ENCODE measurements around the gene TLR9.

DNA sequence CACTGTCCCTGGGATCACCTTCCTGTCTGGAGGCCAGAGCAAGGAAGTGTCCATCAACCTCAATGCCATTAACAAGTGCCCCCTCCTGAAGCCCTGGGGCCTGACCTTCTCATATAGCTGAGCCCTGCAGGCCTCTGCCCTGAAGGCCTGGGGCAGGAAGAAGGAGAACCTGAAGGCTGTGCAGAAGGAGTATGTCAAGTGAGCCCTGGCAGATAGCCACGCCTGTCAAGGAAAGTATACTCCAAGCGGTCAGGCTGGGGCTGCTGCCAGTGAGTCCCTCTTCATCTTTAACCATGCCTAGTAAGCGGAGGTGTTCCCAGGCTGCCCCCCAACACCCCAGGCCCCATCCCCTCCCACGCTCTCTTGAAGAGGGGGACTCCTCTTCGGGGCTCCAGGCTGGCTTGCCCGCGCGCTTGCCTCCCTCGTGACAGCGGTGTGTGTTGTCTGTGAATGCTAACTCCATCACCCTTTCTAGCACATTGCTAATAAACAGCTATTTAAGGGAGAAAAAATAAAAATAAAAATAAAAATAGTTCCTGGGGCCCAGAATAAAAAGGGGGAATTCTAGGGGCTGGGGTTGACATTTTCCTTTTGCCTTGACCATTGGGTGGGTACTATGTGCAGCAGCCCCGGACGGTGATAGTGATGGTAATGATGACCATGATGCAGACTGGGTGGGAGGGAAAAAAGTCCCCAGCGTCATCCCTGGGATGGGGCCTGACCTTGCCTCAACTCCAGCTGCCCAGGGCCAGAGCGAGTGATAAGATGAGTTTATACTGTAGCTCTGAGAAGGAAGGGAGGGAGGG is 30.8 kb downstream of the TLR9 start:
- TF ChIP-seq ZNF274 (IDR thresholded peaks at IDR 0.05; ENCODE audit: low read depth, low read length) = no peak
- TF ChIP-seq YY1 (IDR thresholded peaks at IDR 0.05; ENCODE audit: insufficient read depth, insufficient read length) = no peak

Measured in NT2/D1 (cell line).